ENCODE data around the gene SLCO2B1.

Gene SLCO2B1

DNA sequence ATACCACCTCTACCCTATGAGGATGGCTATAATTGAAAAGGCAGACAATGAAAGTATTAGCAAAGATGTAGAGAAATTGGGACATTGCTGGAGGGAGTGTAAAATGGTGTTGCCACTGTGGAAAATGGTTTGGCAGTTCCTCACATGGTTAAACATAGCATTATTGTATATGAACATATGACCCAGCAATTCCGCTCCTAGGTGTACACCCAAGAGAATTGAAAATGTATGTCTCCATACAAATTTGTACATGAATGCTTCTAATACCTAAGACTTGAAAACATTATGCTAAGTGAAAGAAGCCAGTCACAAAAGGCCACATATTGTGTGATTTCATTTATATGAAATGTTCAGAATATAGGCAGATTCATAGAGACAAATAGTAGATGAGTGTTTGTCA is 10.0 kb downstream of the SLCO2B1 start:
- TF ChIP-seq CTCF (IDR thresholded peaks at IDR 0.05; ENCODE audit: insufficient read depth, low read length, poor library complexity, severe bottlenecking) = no peak
- Histone ChIP-seq H3K27me3 (replicated peaks; ENCODE audit: control insufficient read depth, insufficient read depth, low read length) (peaks cover 1% of the 10 kb centered on the region; the same call in 1 of the 2 replicates), H3K4me3 (replicated peaks; ENCODE audit: low read depth, low read length) (no peak overlapping the region), H3K36me3 (ENCODE audit: control insufficient read depth, insufficient read depth, low read length) (no peaks in the 10 kb centered on the region)
- DNase-seq (ENCODE audit: extremely low read depth, insufficient read length) = no peak

DNA sequence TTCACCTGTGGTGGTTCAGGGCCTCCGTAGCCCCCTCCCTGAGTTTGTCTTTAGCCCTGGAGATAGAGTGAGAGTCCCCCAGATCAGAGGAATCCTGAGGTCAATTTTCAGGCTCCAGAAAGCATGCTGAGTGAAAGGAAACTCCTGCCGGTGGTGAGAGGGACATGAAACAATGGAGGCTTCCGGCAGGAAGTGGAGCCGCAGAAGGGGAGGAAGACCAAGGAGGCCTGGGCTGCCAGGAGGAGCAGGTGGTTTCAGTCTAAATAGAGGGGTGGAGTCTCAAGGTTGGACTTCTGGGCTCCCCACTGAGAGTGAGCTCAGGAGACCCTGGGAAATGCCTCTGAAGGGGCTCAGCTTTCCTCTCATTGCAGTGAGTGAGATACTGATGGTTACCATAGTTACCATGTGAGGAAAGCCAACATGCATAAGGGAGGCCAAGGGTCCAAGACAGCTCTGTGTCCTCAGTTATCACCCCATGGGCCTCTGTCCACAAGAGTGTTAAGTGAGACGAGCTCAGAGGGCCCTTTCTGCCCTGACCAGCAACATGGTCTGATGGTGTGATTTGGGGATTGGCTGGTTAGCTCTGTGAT is 10.7 kb downstream of the SLCO2B1 start:
- TF ChIP-seq CTCF (IDR thresholded peaks at IDR 0.05; ENCODE audit: insufficient read depth, low read length, poor library complexity, severe bottlenecking) = no peak
- H3K4me3 ChIP-seq (replicated peaks; ENCODE audit: low read depth, low read length) = no peak overlapping the region

GRCh38 chr11:75162954-75163353 is 12.0 kb downstream of the SLCO2B1 start:
- no peak for DNase-seq (ENCODE audit: extremely low read depth, insufficient read length)
- no peaks in the 10 kb centered on the region for H3K36me3 ChIP-seq (ENCODE audit: control insufficient read depth, insufficient read depth, low read length)
- H3K27me3 ChIP-seq (replicated peaks; ENCODE audit: control insufficient read depth, insufficient read depth, low read length) = peaks cover 1% of the 10 kb centered on the region; the same call in 1 of the 2 replicates
- no peak for TF ChIP-seq CTCF (IDR thresholded peaks at IDR 0.05; ENCODE audit: insufficient read depth, low read length, poor library complexity, severe bottlenecking)
- no peak overlapping the region for H3K4me3 ChIP-seq (replicated peaks; ENCODE audit: low read depth, low read length)

More for the DNA sequence above, 10.7 kb downstream of the SLCO2B1 start:
- peaks cover 1% of the 10 kb centered on the region; the same call in 1 of the 2 replicates for H3K27me3 ChIP-seq (replicated peaks; ENCODE audit: control insufficient read depth, insufficient read depth, low read length)
- no peak for DNase-seq (ENCODE audit: extremely low read depth, insufficient read length)
- no peaks in the 10 kb centered on the region for H3K36me3 ChIP-seq (ENCODE audit: control insufficient read depth, insufficient read depth, low read length)

GRCh38 chr11:75163921-75164849 is 13.3 kb downstream of the SLCO2B1 start:
- Histone ChIP-seq H3K36me3 (ENCODE audit: control insufficient read depth, insufficient read depth, low read length) (no peaks in the 10 kb centered on the region), H3K4me3 (replicated peaks; ENCODE audit: low read depth, low read length) (no peak overlapping the region), H3K27me3 (replicated peaks; ENCODE audit: control insufficient read depth, insufficient read depth, low read length) (peaks cover 1% of the 10 kb centered on the region; the same call in 1 of the 2 replicates)
- TF ChIP-seq CTCF (IDR thresholded peaks at IDR 0.05; ENCODE audit: insufficient read depth, low read length, poor library complexity, severe bottlenecking) = no peak
- DNase-seq (ENCODE audit: extremely low read depth, insufficient read length) = no peak

DNA sequence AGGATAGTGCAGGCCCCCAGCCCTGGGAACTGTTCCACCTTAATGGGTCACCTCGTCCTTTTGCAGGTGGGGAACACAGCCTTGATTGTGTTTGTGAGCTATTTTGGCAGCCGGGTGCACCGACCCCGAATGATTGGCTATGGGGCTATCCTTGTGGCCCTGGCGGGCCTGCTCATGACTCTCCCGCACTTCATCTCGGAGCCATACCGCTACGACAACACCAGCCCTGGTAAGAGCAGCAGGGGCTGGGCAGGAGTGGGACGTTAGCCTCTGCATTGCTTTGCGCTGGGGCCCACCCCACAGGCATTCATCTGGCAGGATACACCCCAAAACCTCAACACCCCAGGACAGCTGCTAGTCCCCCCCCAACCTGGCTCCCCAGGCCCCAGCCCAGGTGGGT is 14.8 kb downstream of the SLCO2B1 start:
- no peak for TF ChIP-seq CTCF (IDR thresholded peaks at IDR 0.05; ENCODE audit: insufficient read depth, low read length, poor library complexity, severe bottlenecking)
- Histone ChIP-seq H3K4me3 (replicated peaks; ENCODE audit: low read depth, low read length) (no peak overlapping the region), H3K36me3 (ENCODE audit: control insufficient read depth, insufficient read depth, low read length) (no peaks in the 10 kb centered on the region), H3K27me3 (replicated peaks; ENCODE audit: control insufficient read depth, insufficient read depth, low read length) (peaks cover 1% of the 10 kb centered on the region; the same call in 1 of the 2 replicates)
- DNase-seq (ENCODE audit: extremely low read depth, insufficient read length) = no peak

Measured in GM06990 (cell line).